GM12874 (cell line): ENCODE measurements around the gene JPH3.

ENCODE experiments used
- CTCF ChIP-seq: IDR thresholded peaks from 2 replicates; pipeline ENCODE4 v1.5.1; 2011; ENCODE audit warnings: low read depth, mild to moderate bottlenecking, control low read depth, low read length, moderate library complexity; ENCODE audit not compliant: insufficient read depth

Gene JPH3

GRCh38 chr16:87708881-87709638, 106.8 kb downstream of the JPH3 start:
- no peak for TF ChIP-seq CTCF

- no peak for TF ChIP-seq CTCF
Measured at GRCh38 chr16:87709677-87710076, 107.4 kb downstream of the JPH3 start.

- TF ChIP-seq CTCF = no peak
Measured at GRCh38 chr16:87710887-87711286, 108.6 kb downstream of the JPH3 start.

- TF ChIP-seq CTCF = no peak
Measured at GRCh38 chr16:87712184-87712762, 110.0 kb downstream of the JPH3 start.

- no peak for TF ChIP-seq CTCF
Measured at GRCh38 chr16:87713451-87714229, 111.3 kb downstream of the JPH3 start.

GRCh38 chr16:87715231-87715630, 112.9 kb downstream of the JPH3 start:
- TF ChIP-seq CTCF = no peak

GRCh38 chr16:87715658-87716057, 113.3 kb downstream of the JPH3 start:
- TF ChIP-seq CTCF = no peak
